IPS-18c (cell line): ENCODE data around the gene PGA3.
"Not testable (repeated sequence)": the region's sequence is repeated elsewhere in the genome, so short reads cannot be mapped to it uniquely, and the experiment has no call there.

ENCODE experiments used
- H3K4me3 ChIP-seq: 2 replicates; pipeline ENCODE4 v1.7.0; 2013; ENCODE audit warnings: low read depth, mild to moderate bottlenecking, low read length, moderate library complexity; ENCODE audit not compliant: insufficient read depth
- H3K9me3 ChIP-seq: one replicate; pipeline ENCODE4 v1.6.1; 2013; ENCODE audit warnings: mild to moderate bottlenecking, low read length, moderate library complexity; ENCODE audit not compliant: control insufficient read depth, insufficient read depth

PGA3 gene

GRCh38 chr11:61166331-61166730 lies 37.0 kb upstream of the PGA3 start:
- H3K4me3 ChIP-seq, H3K9me3 ChIP-seq: not testable (repeated sequence)

DNA sequence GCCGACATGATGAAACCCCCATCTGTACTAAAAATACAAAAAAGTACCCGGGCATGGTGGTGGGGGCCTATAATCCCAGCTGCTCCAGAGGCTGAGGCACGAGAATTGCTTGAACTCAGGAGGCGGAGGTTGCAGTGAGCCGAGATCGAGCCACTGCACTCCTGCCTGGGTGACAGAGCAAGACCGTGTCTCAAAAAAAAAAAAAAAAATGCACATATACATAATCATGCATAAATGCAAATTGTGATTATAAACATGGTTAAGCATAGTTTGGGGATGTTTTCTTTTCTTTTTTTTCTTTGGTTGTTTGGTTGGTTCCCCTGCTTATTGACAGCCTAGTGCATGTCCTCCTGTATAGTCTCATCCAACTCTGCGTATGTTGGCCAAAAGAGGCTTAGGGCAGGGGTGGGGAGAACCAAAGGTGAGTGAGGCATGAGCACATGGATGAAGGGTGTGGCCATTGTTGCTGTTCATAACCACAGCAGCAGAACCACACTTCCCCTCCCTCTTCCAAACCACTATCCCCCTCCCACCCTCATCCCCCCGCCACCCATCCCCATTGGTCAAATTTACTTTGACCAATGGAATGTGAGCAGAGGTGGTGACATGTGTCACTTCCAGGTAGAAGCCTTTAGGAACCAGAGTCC lies 35.1 kb upstream of the PGA3 start:
- H3K9me3 ChIP-seq = peaks cover 5% of the 10 kb centered on the region
- no peak overlapping the region for H3K4me3 ChIP-seq

DNA sequence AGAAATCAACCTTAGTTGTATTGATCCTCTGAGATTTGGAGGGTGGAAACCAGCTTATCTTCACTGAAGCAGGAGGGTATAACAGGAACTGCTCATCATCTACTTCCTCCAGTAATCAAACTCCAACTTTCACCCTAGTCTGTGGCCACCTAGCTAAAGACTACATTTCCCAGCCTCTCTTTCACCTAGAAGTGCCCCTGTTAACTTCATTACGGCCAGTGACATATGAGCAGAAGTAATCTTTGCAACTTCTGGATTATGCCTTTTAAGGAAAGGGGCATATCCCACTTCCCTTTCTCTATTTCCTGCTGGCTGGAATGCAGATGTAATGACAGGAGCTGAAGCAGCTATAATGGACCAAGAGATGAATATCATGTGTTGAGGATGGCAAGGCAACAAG lies 34.5 kb upstream of the PGA3 start:
- Histone ChIP-seq H3K4me3 (no peak overlapping the region), H3K9me3 (peaks cover 5% of the 10 kb centered on the region)

- H3K9me3 ChIP-seq = peaks cover 5% of the 10 kb centered on the region
- no peak overlapping the region for H3K4me3 ChIP-seq
Observed at GRCh38 chr11:61170566-61170965, 32.7 kb upstream of the PGA3 start.

- no peak overlapping the region for H3K4me3 ChIP-seq
- peaks cover 5% of the 10 kb centered on the region for H3K9me3 ChIP-seq
Observed at GRCh38 chr11:61171907-61172306, 31.4 kb upstream of the PGA3 start.

GRCh38 chr11:61172356-61172755 lies 31.0 kb upstream of the PGA3 start:
- H3K9me3 ChIP-seq = peaks cover 2% of the 10 kb centered on the region
- H3K4me3 ChIP-seq = no peak overlapping the region

DNA sequence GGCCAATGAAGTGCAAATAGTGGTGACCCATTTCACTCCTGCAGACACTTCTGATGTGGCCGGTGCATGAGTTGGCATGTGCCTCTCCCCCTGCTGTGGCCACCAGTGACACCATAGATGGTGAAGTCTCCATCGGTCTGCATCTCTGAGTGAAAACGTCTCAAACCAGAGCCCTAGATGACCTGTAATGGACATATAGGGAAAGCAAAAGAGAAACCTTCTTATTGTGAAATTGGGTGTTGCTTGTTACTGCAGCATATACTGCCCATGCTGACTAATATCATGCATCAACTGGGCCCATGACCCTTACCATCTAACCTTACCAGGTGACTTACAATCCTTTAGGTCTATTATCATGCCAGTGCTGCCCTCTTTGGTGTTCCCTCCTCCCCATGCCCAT lies 30.4 kb upstream of the PGA3 start:
- no peak overlapping the region for H3K4me3 ChIP-seq
- H3K9me3 ChIP-seq = peaks cover 2% of the 10 kb centered on the region

DNA sequence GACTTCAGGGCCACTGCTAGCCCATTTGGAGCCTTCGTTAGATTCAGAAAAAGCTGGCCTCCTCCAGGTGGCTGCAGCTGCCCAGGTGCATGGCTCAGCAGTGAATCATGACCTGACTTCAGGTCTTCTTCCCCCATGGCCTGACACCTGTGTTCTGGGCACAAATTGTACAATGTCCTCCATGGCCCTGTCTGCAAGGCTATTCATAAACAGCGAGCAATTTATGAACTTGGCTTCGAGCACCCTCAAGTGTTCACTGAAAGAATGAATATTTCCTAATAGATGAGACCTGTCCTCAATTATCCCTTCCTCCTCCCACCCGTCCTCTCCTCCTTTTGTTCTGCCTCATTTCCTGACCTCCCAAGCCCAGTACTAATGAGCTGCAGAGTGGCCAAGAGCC lies 29.9 kb upstream of the PGA3 start:
- Histone ChIP-seq H3K4me3 (no peak overlapping the region), H3K9me3 (no peaks in the 10 kb centered on the region)

DNA sequence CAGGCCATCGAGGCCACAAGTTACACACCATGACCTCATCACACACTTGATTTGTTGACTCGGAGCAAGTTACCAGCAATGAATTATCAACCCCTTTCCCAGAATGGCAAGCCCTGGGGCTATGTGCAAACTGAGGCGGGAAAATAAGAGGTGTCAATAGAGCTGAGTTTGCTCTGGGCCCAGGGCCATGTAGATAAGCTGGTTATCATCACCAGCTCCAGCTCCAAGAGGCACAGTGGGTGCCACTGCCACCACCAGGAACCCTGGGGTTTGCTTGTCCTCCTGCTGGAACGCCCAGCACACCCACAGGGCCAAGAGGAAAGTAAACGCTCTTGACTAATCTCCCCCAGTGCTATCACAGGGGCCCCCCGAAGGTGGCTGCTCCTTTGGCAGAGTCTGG lies 29.0 kb upstream of the PGA3 start:
- H3K4me3 ChIP-seq = no peak overlapping the region

DNA sequence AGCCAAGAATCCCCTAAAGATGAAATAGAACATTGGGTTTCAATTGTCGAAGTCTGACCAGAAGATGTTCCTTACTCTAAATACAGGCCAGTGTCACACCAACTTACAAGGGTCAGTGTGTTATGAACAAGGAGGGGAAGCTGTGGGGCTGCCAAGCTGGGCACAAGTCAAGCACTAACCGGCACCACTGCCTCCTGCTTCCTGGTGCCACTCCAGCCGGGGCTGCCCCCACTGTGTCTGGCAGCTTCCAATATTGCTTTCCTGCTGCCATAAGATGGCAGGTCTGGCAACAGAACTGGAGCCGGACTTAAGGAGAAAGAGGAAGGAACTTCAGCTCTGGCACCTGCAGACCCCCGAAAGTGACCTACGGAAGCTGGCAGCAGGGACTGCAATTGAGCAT lies 28.4 kb upstream of the PGA3 start:
- H3K4me3 ChIP-seq = no peak overlapping the region
- no peaks in the 10 kb centered on the region for H3K9me3 ChIP-seq

More for the DNA sequence above, 29.0 kb upstream of the PGA3 start:
- H3K9me3 ChIP-seq = no peaks in the 10 kb centered on the region

DNA sequence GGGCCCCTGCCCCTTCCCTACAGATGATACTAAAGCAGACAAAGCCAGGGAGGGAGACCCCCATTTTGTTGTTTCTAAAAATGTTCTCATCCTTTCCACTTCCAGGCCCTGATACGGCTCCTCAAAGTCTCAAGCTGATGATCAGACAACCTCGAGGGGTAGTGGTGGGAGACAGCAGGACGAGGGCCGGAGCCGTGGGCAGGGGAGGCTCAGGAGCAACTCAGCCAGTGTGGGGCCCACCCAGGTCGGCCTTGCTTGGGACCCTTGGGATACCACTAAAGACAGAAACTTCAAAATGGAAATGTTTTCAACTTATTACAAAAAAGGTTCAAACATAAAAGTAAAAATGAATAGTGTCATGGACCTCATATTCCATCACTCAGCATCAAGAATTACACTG lies 26.9 kb upstream of the PGA3 start:
- no peak overlapping the region for H3K4me3 ChIP-seq
- H3K9me3 ChIP-seq = no peaks in the 10 kb centered on the region

GRCh38 chr11:61180205-61180604 lies 23.1 kb upstream of the PGA3 start:
- not testable (repeated sequence) for H3K4me3 ChIP-seq, H3K9me3 ChIP-seq

GRCh38 chr11:61181489-61181888 lies 21.8 kb upstream of the PGA3 start:
- H3K4me3 ChIP-seq = no peak overlapping the region
- no peaks in the 10 kb centered on the region for H3K9me3 ChIP-seq

- H3K4me3 ChIP-seq = no peak overlapping the region
- H3K9me3 ChIP-seq = no peaks in the 10 kb centered on the region
Observed at GRCh38 chr11:61183645-61184044, 19.7 kb upstream of the PGA3 start.

DNA sequence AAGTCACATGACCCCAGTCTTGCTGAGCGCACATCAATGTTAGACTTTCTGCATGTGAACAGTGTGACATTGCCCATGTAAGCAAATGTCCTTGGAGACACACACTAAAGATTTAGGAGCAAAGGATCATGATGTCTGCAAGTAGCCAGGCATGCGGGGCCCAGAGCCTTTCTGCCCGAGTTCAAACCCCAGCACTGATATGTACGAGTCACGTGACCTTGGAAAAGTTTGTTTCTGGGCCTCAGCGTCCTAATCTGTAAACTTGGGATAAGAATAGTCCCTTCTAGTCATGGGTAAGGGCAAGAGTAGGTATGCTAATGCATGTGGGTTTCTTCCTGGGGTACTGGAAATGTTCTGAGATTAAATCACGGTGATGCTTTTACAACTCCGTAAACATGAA lies 16.8 kb upstream of the PGA3 start:
- no peaks in the 10 kb centered on the region for H3K9me3 ChIP-seq
- no peak overlapping the region for H3K4me3 ChIP-seq

- Histone ChIP-seq H3K4me3 (no peak overlapping the region), H3K9me3 (no peaks in the 10 kb centered on the region)
Observed at GRCh38 chr11:61187505-61188130, 15.7 kb upstream of the PGA3 start.

DNA sequence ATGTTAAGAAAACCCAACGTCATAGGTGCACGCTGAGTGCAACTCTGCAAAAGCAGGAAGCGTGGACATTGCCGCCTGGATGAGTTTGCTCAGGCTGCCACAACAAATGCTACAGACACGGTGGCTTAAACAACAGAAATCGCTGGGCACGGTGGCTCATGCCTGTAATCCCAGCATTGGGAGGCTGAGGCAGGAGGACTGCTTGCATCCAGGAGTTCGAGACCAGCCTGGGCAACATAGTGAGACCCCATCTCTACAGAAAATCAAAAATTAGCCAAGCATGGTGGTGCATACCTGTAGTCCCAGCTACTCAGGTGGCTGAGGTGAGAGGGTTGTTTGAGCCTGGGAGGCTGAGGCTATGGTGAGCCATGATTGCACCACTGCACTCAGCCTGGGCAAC lies 13.4 kb upstream of the PGA3 start:
- no peak overlapping the region for H3K4me3 ChIP-seq
- no peaks in the 10 kb centered on the region for H3K9me3 ChIP-seq

- no peak overlapping the region for H3K4me3 ChIP-seq
- no peaks in the 10 kb centered on the region for H3K9me3 ChIP-seq
Observed at GRCh38 chr11:61193596-61193995, 9.7 kb upstream of the PGA3 start.

DNA sequence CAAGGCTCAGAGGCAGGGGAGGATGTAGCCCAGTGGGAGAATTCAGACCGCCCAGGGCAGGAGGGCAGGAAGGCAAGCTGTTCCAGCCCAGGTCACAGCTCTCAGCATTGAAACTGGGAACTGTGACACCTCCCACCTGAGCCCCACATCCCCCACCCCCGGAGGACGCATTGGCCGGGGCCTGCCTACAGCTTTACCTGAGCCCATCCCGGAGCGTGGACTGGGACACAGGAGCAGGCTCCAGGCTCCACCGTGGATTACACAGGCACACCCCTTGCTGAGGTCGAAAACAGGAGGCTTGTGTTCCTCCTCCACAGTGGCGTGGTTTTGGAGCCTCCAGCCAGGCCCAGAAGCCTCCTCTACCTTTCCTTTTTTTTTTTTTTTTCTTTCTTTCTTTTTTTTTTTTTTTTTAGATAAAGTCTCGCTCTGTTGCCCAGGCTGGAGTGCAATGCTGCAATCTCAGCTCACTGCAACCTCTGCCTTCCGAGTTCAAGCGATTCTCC lies 9.1 kb upstream of the PGA3 start:
- no peak overlapping the region for H3K4me3 ChIP-seq
- H3K9me3 ChIP-seq = no peaks in the 10 kb centered on the region
